ENCODE measurements around the gene TMEM72. TPM values are rescaled to one million over a fixed set of nuclear protein-coding genes. Genes with fewer than 3 reads are reported as not detected.
A peak's percentile ranks its signal among the peaks of the same experiment; 100 is the strongest.

Gene TMEM72
- polyA plus RNA-seq, 3 donors, result not detected

DNA sequence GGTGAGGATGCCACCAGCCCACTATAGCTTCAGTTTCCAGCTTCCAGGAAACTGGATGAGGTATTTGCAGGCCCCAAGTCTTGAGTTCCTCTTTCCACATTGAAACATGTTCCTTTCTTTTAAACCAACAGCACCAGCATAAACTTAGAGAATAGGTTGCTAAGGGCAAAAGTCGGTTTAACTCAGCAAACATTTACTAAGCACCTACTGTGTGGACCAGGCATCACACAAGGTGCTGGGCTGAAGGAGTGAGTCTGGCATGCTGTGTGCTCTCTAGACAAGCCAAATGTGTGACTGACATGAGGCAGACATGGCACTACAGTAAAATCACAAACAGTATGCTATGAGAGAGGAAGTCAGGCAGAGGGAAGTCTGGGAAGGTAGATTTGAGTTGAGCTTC is 37.5 kb downstream of the TMEM72 start:
- peak in 2 of 3 donors; percentile 41 to 56 for DNase-seq
- intact Hi-C loops (cut with micrococcal nuclease), result no loop called here
- Histone ChIP-seq H3K79me2 (ENCODE audit: insufficient read depth, low read length) (peaks cover 40% of the 10 kb centered on the region), H3K27ac (ENCODE audit: low read depth in 1 of 2, low read length in 2 of 2) (peak overlapping the region; percentile 66 to 76), H3K36me3 (replicated peaks in 1 of 2; ENCODE audit: control insufficient read depth in 1 of 2, insufficient read depth in 2 of 2, low read length in 2 of 2) (peaks cover 4 to 27% of the 10 kb centered on the region in 2 donors), H3K9me3 (replicated peaks in 1 of 2; ENCODE audit: control insufficient read depth in 1 of 2, insufficient read depth in 1 of 2, low read length in 2 of 2) (peaks cover 0 to 6% of the 10 kb centered on the region in 2 donors), H3K27me3 (ENCODE audit: control insufficient read depth in 2 of 2, insufficient read depth in 2 of 2, low read length in 2 of 2) (no peaks in the 10 kb centered on the region), H3K4me1 (ENCODE audit: control insufficient read depth in 1 of 2, insufficient read depth in 2 of 2, low read length in 2 of 2) (peaks cover 52 to 59% of the 10 kb centered on the region in 2 donors), H3K4me3 (replicated peaks in 1 of 3; ENCODE audit: low read depth in 2 of 3, low read length in 3 of 3) (peak overlapping the region in 1 of 3 experiments; percentile 38), H3K9ac (ENCODE audit: insufficient read depth, low read length, poor library complexity, severe bottlenecking) (no peak overlapping the region), H4K20me1 (ENCODE audit: insufficient read depth, low read length) (peaks cover 39% of the 10 kb centered on the region), H3K4me2 (replicated peaks; ENCODE audit: extremely low read depth, low read length, poor library complexity, severe bottlenecking) (peak overlapping the region; percentile 57), H2AFZ (ENCODE audit: insufficient read depth, low read depth, low read length, poor library complexity, severe bottlenecking) (no peak overlapping the region)
- peaks cover 6 to 10% (median 8%) of the 10 kb centered on the region in 7 donors for H3K9me3 Mint-ChIP-seq
- peak overlapping the region; percentile 72 to 93 (median 89) for H3K27ac Mint-ChIP-seq
- TF ChIP-seq, protein P1, sequence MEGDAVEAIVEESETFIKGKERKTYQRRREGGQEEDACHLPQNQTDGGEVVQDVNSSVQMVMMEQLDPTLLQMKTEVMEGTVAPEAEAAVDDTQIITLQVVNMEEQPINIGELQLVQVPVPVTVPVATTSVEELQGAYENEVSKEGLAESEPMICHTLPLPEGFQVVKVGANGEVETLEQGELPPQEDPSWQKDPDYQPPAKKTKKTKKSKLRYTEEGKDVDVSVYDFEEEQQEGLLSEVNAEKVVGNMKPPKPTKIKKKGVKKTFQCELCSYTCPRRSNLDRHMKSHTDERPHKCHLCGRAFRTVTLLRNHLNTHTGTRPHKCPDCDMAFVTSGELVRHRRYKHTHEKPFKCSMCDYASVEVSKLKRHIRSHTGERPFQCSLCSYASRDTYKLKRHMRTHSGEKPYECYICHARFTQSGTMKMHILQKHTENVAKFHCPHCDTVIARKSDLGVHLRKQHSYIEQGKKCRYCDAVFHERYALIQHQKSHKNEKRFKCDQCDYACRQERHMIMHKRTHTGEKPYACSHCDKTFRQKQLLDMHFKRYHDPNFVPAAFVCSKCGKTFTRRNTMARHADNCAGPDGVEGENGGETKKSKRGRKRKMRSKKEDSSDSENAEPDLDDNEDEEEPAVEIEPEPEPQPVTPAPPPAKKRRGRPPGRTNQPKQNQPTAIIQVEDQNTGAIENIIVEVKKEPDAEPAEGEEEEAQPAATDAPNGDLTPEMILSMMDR (IDR thresholded peaks at IDR 0.05), result no peak
- WGBS (ENCODE audit: insufficient coverage), result no CpG with 5 or more reads among the region's 1 CpG
- H3K27me3 Mint-ChIP-seq (ENCODE audit: low read depth in 3 of 3), result peaks cover 0 to 4% (median 0%) of the 10 kb centered on the region in 3 donors
- peaks cover 63% of the 10 kb centered on the region for H3K4me1 Mint-ChIP-seq
- H3K36me3 Mint-ChIP-seq, result peaks cover 24 to 32% of the 10 kb centered on the region in 2 donors
- peak overlapping the region in 1 of 2 donors; percentile 21 for H3K4me3 Mint-ChIP-seq

DNA sequence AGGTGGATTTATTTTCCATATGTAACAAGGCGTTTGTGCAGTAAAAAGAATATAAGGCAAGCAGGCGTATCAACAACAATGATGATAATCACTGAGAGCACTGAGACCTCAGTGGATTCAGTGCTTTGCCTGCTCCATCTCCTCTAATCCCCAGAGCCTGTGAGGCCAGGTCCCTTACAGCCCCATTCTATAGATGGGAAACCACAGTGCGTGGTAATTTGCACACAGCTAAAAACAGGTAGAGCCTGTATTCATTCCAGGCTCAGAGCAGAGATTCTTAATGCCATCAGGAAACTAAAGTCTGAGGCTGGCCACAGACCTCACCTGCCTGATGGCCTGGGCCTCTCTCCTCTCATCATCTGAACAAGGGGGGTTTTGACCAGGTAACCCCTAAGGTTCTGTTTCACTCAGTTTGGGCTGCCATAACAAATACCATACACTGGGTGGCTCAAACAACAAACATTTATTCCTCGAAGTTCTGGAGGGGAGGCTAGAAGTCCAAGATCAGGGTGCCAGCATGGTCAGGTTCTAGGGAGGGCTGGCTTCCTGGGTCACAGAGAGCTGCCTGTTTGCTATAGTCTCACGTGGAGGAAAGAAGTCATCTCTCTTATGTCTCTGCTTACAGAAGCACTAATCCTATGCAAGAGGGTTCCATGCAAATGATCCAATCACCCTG is 38.1 kb downstream of the TMEM72 start:
- H3K27ac Mint-ChIP-seq, result peak overlapping the region; percentile 72 to 93 (median 88)
- peaks cover 63% of the 10 kb centered on the region for H3K4me1 Mint-ChIP-seq

More for the DNA sequence above, 38.1 kb downstream of the TMEM72 start:
- WGBS (ENCODE audit: insufficient coverage), result no CpG with 5 or more reads among the region's 5 CpGs
- Mint-ChIP-seq H3K4me3 (peak overlapping the region in 1 of 2 donors; percentile 16), H3K27me3 (ENCODE audit: low read depth in 3 of 3) (peaks cover 0 to 4% (median 0%) of the 10 kb centered on the region in 3 donors), H3K36me3 (peaks cover 31 to 38% of the 10 kb centered on the region in 2 donors), H3K9me3 (peaks cover 3 to 7% (median 5%) of the 10 kb centered on the region in 7 donors)
- peaks cover 52 to 59% of the 10 kb centered on the region in 2 donors for H3K4me1 ChIP-seq (ENCODE audit: control insufficient read depth in 1 of 2, insufficient read depth in 2 of 2, low read length in 2 of 2)
- peak overlapping the region in 1 of 3 experiments; percentile 38 for H3K4me3 ChIP-seq (replicated peaks in 1 of 3; ENCODE audit: low read depth in 2 of 3, low read length in 3 of 3)
- peak overlapping the region; percentile 66 to 76 for H3K27ac ChIP-seq (ENCODE audit: low read depth in 1 of 2, low read length in 2 of 2)
- TF ChIP-seq, protein P1 (IDR thresholded peaks at IDR 0.05), result no peak
- H3K9me3 ChIP-seq (replicated peaks in 1 of 2; ENCODE audit: control insufficient read depth in 1 of 2, insufficient read depth in 1 of 2, low read length in 2 of 2), result peaks cover 0 to 4% of the 10 kb centered on the region in 2 donors
- no peak overlapping the region for H2AFZ ChIP-seq (ENCODE audit: insufficient read depth, low read depth, low read length, poor library complexity, severe bottlenecking)
- H3K27me3 ChIP-seq (ENCODE audit: control insufficient read depth in 2 of 2, insufficient read depth in 2 of 2, low read length in 2 of 2), result no peaks in the 10 kb centered on the region
- intact Hi-C loops (cut with micrococcal nuclease), result no loop called here
- no peak for DNase-seq
- peak overlapping the region; percentile 57 for H3K4me2 ChIP-seq (replicated peaks; ENCODE audit: extremely low read depth, low read length, poor library complexity, severe bottlenecking)
- H3K36me3 ChIP-seq (replicated peaks in 1 of 2; ENCODE audit: control insufficient read depth in 1 of 2, insufficient read depth in 2 of 2, low read length in 2 of 2), result peaks cover 5 to 33% of the 10 kb centered on the region in 2 donors
- no peak overlapping the region for H3K9ac ChIP-seq (ENCODE audit: insufficient read depth, low read length, poor library complexity, severe bottlenecking)
- H4K20me1 ChIP-seq (ENCODE audit: insufficient read depth, low read length), result peaks cover 44% of the 10 kb centered on the region
- peaks cover 47% of the 10 kb centered on the region for H3K79me2 ChIP-seq (ENCODE audit: insufficient read depth, low read length)

All from CD14-positive monocyte (primary cell).